Daoy (cell line): ENCODE data around the gene HTD2. TPM values are rescaled to one million over a fixed set of nuclear protein-coding genes. Genes with fewer than 3 reads are reported as not detected.

Experiments used
- DNase-seq: peaks from one replicate; pipeline ENCODE4 v3.0.0-alpha.2; 2015; ENCODE audit warnings: low read depth
- total RNA-seq: library from RNA; depleted of rRNA; stranded (reverse); fragments of >200 nt; shearing (Covaris generic); gene quantifications from 2 replicates; pipeline ENCODE4 v1.2.3, GENCODE V29; 2014; rRNA removed

HTD2 gene
- total RNA-seq, 1 experiment from 2014 or later: 11.5 TPM

- no peak for DNase-seq
Measured at GRCh38 chr3:58357402-58357801, 51.1 kb downstream of the HTD2 start.

- no peak for DNase-seq
Measured at GRCh38 chr3:58358092-58358491, 51.8 kb downstream of the HTD2 start.

GRCh38 chr3:58358808-58359207 lies 52.5 kb downstream of the HTD2 start:
- no peak for DNase-seq

GRCh38 chr3:58359621-58360020 lies 53.3 kb downstream of the HTD2 start:
- no peak for DNase-seq

GRCh38 chr3:58361866-58362265 lies 55.5 kb downstream of the HTD2 start:
- no peak for DNase-seq

GRCh38 chr3:58366699-58367098 lies 60.4 kb downstream of the HTD2 start:
- DNase-seq: no peak

GRCh38 chr3:58369038-58369437 lies 62.7 kb downstream of the HTD2 start:
- DNase-seq: no peak

Other genes starting within 250 kb of the HTD2 start
- gene DNASE1L3, start 95.5 kb upstream of the HTD2 start, total RNA-seq: not detected in 2 replicates
- 5.1 and 6.2 TPM in 2 replicates for gene ABHD6, start 68.7 kb upstream of the HTD2 start, total RNA-seq
- 14.3 and 17.8 TPM in 2 replicates for gene RPP14, start 275 bp upstream of the HTD2 start, total RNA-seq
- 23.6 and 33.7 TPM in 2 replicates for gene PXK, start 26.4 kb downstream of the HTD2 start, total RNA-seq
- 115 and 119 TPM in 2 replicates for gene PDHB, start 127.3 kb downstream of the HTD2 start, total RNA-seq
- 2.2 and 3.5 TPM in 2 replicates for gene KCTD6, start 185.6 kb downstream of the HTD2 start, total RNA-seq
- gene ACOX2, start 230.7 kb downstream of the HTD2 start, total RNA-seq: 0.11 and 4.2 TPM in 2 replicates